GM12891 (cell line): ENCODE results near the gene RAB27B.

Source experiments
- POLR2A ChIP-seq: IDR thresholded peaks from 2 replicates; pipeline ENCODE4 v1.6.1; 2011; ENCODE audit warnings: low read depth, low read length, control low read depth
- SPI1 ChIP-seq: IDR thresholded peaks from 2 replicates; pipeline ENCODE4 v1.6.1; 2011; ENCODE audit warnings: low read depth, low read length, control low read depth

DNA sequence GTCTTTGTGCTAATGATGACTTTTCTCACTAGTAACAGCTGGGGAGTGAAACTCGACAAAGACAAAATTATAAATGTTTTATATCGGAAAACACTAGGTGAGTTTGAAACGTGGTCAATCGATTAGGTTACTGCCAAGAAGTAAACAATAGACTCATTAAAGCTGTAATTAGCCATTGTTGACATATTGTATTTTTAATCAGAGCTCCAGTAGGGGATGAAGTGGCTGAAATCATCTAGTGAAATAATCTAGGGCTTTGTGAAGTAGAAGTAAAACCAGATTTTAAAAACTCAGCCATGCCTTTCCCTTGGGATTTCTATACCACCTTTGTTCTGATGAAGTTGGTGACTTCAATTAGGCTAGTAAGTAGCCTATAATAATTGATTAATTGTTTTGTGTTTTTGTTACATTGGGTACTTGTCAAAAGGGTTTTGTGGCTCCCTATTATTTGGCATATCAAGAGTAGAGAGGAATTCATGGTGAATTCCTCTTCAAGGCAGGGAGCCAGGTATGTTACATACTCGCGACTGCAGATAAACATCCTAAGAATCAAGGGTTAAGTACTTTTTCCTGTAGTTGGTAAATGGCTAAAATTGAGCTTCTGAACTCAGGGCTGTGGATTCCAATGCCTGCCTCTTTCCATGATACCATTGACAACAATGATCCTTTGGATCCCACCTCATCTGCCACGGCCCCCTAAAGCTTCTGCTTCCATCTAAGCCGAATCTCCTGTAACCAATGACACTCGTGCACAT lies 31.6 kb downstream of the RAB27B start:
- TF ChIP-seq POLR2A (no peak), SPI1 (no peak)
